ENCODE results near the gene FAR1.
"Not testable (repeated sequence)": the region's sequence is repeated elsewhere in the genome, so short reads cannot be mapped to it uniquely, and the experiment has no call there.

Gene FAR1

DNA sequence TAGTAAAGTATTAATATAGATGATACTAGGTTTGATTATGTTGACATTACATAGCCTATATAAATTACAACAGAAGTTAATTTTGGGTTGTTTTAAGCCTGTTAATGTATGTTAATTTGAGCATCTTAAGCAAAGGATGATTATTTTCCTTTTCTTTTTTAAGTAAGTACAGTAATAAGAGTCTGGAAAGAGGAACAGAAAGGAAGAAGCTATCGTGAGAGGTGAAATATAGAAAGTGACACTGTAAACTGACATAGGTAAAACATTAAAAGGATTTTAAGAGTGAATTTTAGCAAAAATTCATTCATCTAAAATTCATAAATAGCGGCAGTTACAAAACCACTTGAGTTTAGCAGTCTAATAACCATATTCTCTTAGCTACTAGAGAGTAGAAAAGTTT, 45.5 kb downstream of the FAR1 start:
- no peak for DNase-seq

DNA sequence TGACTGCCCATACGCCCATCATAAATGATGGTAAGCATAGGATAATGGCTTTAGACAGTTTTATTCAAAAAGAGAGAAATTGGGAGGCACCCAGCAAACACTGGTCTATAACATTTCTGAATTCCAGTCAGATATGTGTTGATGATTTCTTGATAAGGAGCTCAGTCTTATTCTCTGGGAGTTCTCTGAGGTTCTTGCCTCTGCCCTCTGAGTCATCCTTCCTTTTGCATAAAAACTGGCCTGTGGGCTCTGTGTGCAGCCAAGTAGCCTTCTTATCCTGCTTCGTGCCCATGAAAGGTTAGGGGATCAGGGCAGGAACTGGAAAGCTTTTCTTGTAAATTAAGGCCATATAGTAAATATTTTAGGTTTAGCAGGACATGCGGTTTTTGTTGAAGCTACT, 48.9 kb downstream of the FAR1 start:
- no peak for DNase-seq

DNA sequence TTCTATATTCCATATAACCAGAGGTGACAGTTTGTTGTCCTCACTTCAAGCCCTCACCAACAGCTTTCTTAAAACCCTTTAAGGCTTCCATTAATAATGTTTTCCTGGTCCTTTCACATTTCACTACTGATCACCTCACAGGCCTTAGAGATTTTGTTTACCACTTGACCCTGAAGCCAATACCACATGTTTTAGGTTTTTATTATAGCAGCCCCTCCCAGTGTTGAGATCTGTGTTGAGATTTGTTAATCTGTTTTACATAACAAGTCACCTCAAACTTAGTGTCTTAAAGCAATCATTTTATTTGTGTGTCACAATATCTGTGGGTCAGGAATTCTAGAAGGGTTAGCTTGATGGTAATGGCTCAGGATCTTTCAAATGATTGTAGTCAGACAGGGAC, 49.9 kb downstream of the FAR1 start:
- DNase-seq: no peak

DNA sequence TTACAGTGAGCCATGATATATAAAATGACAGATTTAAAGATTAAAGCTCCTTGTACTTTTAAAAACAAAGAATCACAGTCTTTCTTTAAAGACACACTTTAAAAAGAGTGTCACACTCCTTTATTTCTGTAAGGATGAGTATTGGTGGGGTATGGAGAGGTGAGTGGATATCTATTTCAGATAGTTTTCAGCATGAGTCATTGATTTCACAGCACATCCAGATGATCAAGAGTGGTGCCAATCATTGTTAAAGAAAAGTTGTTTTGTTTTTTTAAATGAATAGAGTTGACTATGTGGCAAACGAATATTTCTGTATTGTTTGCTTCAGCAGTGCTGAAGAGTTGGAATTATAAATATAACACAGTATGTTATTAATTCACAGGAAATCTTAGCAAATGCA, 52.5 kb downstream of the FAR1 start:
- no peak for DNase-seq

DNA sequence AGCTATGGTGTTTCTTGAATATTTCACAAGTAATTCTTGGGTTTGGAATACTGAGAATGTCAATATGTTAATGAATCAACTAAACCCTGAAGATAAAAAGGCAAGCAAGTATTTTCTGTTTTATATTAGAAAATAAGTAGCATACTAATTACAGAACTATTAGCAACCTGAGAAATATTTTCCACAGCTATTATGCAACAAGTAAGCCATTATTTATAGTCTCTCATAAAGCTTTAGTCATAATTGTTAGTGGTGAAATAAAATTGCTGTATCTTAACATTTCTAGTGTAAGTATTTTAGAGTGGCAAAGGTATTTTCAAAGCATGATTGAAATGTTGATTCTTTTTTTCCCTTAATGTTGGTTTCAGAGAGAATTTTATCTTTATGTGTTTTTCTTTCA, 53.3 kb downstream of the FAR1 start:
- DNase-seq: no peak

DNA sequence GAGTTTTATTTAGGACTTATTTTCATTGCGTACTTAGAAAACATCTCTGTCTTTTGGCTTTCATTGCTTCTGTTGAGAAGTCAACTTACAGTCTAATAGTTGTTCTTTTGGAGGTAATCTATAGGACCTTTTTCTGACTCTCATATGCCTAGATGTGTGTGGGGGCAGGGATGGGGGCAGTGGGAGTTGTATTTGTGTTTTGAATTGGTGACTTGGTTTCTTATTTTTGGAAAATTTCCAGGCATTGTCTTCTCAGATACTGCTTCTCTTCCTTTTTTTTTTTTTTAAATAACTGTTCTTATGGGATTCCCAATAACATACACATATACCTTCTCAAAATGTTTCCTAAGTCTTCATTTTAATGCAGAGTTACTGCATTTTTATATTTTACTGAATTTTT, 58.0 kb downstream of the FAR1 start:
- DNase-seq: no peak

DNA sequence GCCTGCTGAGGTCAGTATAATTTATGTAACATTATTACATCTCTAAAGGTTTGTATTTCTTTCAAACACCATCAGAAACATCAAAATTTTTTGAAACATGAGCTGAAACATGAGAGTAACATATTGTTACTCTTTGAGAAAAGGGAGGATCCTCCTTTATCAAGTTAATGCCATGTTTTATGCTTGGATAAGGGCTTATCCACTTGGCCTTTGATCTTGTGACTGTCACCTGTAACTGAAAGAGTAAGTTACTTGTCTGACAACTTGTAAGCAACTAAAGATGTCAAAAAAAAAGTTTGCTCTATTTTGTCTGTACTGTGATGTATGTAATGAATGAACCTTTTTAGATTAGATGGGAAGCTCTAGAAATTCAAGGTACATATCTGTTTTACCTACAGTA, 59.6 kb downstream of the FAR1 start:
- no peak for DNase-seq

DNA sequence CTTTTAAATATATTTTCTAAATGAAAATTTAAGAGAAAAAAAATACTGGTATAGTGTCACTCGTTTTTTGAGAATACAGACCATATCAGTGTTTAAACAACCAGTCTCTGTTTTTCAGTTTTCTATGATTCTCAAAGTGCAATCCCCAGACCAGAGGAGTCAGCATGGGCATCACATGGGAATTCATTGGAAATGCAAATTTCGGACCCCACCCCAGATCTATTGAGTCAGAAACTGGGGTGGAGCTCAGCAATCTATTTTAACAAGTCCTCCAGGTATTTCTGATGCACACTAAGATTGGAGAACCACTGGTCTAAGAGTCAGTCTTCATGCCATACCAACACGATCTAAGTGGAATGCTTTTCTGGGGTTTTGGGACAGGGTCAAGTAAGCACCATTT, 66.1 kb downstream of the FAR1 start:
- no peak for DNase-seq

DNA sequence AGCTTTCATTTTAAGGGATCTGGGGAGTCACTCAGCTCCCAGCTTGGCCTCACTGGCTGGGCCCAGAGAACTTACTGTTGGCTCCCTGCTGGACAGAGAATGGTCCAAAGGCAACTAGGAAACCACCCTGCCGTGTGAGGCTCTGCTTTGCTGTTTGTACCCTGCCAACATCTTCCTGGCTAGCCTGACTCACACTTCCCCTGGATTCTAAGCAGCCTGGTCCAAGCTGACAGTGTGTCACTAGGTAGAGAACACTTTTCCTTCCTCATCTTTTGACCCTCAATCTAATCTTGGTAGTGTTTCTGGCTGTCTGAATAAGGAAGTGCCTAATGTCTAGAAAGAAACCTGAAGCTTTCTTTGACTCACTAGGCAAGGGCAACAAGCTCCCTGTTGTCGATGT, 76.7 kb downstream of the FAR1 start:
- DNase-seq: peak in 1 of 2 donors; percentile 28

DNA sequence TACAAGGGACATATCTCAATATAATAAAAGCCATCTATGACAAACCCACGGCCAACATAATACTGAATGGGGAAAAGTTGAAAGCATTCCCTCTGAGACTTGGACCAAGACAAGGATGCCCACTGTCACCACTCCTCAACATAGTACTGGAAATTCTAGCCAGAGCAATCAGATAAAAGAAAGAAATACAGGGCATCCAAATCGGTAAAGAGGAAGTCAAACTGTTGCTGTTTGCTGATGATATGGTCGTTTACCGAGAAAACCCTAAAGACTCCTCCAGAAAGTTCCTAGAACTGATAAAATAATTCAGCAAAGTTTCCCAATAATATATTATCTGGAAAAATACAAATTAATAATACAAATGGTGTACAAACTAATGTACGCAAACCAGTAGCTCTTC, 84.8 kb downstream of the FAR1 start:
- DNase-seq: not testable (repeated sequence)

DNA sequence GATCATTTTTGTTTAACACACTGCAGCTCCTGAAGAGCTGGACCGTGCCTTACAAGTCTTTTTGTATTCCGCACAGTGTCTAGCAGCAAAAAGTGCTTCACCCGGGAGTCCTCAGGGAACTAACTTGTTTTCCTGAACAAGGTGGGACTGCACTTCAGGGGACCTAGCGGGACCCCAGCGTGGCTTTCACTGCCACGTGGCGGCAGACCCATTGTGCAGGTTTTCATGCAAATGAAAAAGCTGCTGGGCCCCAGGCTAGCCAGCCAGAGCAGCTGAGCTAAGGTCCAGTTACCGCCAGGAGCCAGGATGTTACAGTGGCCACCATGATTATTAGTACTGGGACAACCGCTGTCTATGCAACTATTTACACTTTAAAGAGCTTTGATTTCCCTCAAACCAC, 90.6 kb downstream of the FAR1 start:
- DNase-seq: no peak

DNA sequence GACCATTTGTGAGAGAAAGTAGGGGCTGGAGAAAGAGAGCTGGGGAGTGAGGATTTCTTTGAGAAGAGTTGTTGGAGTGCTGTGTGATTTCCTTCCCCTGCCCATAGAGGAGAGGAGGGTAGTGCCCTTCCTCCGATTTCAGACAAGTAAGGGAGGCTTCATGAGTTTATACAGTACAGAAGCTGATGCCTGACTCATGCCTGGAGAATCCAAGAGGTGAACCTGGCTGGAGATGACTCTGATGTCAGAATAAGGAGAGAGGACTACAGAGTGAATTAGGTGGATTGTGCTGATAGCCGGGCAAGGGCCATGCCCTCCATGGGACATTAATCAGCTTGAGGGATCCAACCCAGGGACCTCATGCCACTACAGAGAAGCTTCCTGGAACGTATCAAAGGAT, 91.6 kb downstream of the FAR1 start:
- DNase-seq: no peak

DNA sequence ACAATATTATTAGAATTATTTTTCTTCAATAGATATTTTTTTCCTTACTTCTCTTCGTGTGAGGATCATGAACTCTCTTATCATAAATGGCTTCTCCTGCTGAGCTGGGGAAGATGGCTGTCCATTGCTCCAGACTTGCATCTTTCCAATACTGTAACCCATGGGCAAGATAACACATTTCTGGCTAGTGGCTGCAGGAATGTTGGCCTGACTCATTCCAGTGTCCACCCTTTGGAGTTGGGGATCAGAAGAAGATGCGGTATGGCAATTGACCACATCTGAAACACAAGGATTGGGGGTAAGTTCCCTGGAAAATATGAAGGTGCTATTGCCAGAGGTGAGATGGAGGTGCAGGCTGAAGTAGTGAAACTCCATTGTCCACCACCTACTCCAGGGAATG, 92.8 kb downstream of the FAR1 start:
- DNase-seq: no peak

DNA sequence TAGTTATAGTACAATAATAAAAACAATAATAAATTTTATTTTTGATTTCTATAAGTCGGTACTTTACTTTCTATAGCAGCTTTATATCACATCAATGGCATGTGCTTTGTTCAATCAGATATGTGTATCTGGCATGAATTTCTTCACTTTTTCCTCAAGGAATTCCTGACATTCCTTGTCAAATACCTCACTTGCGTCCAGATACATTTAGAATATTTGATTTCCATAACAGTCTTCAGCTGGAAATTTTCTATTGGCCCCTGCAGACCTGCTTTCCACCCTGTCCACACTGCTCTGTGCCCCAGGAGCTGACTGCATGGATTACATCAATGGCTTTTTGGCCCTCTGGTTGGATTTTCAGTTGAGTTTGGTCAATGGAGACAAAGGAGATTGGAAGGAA, 93.2 kb downstream of the FAR1 start:
- no peak for DNase-seq

DNA sequence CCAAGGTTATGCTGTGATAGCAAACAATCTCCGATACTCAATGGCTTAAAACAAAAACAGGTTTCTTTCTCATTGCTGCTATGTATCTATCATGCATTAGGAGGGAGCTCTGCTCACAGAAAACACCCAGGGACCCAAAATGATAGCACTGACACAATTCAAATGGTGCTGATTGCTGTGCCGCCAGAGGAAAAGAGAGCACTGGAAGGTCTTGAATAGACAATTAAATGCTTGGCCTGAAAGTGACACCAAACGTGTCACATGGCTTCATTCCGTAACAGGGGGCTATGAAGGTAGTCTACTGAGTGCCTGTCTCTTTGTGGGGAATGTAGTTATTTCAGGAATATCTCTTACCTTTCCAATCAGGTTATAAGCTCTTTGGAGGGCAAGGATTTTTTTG, 94.2 kb downstream of the FAR1 start:
- no peak for DNase-seq

DNA sequence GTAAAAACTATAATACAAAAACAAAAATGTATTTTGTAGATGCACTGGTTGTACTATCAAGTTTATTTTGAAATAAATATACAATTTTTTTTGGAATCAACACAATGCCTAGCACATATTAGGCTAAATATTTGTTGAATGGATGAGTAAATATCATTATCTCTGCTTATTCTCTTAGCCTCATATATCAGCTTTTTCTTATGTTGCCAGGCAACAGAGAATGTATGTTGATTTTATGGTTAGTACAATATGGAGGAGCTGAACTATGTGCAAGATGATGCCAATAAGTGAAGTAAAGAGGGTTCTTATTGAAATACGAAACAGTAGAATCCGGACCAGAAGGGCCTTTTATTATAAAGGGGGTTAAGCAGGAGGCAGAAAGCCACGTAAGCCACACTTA, 94.9 kb downstream of the FAR1 start:
- no peak for DNase-seq

DNA sequence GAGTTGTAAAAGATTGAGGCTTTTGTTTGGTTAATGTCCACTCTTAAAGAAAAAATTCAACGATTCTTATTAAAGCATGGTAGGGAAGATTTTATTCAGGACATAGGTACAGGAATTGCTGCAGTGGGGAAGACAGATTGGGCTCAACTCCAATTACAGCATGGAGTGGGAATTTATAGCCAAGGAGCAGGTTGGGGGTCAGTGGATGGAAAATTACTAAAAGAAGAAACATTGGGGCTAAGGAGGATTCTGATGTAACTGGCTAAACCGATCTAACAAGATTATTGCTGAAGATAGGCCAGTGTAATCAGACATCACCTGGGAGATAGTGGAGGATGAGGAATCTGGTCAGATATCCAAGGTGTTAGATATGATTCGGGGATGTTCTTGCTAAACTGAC, 97.4 kb downstream of the FAR1 start:
- no peak for DNase-seq

DNA sequence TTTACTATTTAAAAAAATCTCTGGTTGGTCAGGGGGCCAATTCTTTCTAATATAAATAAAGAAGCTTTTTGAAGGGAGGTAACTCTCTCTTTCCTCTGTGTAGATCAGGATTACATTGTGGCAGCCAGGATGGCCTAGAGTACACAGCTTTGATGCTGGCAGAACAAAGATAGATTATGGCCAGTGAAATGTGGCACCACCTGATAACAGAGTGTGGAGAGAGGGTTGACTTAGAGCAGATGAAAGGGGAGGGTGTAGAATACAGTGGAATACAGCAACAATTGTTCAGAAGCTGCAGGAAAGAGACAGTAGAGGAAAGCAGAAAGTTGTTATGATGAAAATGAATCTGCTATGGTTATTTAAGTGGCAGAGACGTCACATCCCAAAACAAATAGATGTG, 99.0 kb downstream of the FAR1 start:
- DNase-seq: no peak

DNA sequence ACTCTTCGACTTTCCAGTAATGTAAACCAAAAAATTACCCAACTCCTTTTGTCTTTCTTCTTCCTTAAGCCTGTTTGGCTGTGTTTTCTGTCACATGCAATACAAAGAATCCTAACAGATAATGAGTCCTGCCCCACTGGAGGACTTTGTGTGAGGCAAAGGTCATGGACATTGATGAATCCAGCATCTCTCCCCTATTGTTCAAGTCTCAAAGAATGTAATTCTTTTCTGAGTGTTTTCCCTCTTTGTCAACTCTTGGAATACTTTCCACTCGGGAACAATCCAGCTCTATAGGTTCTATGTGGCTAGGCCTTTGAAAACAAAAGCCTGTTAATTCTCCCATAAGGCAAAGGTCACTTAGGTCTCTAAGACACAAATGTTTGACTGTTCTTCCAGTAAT, 100.7 kb downstream of the FAR1 start:
- no peak for DNase-seq

DNA sequence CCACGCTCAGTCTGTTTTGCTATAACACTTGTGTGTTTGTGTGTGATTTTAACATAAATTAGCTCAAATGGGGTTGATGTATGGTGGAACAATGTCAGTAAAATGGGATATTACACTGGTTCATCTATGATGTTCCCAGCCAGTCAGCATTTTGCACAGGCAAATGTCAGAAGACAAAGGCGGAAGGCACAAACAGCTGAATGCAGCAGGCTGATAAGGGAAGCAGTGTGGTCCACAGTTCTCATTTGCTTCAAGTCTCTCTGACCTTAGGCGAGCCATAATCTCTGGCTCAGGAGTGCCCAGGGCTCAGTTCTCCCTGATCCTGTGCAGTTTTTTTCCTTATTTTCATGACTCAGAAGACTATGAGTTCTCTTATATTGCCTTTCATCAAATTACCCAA, 102.7 kb downstream of the FAR1 start:
- DNase-seq: no peak

DNA sequence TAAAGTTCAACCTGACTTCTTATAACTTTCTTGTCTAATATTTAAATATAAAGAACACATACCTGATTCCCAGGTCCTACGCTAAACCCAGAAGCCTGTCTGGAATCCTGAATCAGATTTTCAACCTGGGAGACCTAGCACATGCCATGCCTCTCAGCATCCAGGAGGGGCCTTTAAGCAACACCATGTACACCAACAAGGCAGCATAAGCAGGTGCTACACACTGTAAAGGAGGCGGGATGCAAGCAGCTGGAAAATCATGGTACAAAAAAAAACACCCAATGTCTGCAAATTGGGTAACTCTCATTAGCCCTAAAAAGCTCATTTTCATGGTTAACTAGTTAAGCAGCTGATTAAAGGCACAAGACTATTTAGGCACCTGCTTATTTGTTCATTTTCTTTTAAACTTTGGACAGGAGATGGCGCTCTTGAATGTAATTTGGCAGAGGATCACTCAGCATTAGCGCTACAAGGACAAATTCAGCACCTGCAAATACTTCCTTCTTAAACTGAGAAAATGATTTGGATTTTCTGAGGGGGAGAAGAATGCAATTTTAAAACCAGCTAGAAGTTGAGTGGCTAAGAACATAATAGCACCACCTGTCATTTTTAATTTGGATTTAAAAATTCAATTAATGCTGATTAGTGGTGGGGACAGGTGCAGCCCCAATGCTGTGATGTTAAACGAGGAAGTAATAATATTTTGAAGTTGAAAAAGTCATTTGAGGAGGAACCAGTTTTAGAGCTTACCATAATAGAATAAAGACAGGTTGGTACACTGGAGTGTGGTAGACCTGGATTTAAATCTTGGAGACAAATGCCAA, 104.0 kb downstream of the FAR1 start:
- DNase-seq: peak; percentile 61 to 74

DNA sequence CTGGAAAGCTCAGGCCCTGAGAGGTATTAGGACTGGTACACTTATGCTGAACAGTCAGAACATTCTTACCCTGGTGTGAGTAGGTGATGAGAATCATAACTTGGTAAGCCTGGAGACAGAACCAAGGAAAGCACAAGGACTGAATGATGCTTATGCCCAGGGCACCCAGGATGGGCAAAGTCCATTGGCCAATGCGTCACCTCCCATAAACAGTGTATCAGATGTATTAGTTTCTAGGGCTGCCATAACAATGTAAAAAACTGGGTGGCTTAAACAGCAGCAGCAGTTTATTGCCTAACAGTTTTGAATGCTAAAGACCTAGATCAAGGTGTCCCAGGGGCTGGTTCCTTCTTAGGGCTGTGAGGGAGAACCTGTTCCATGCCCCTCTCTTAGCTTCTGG, 107.0 kb downstream of the FAR1 start:
- DNase-seq: no peak

DNA sequence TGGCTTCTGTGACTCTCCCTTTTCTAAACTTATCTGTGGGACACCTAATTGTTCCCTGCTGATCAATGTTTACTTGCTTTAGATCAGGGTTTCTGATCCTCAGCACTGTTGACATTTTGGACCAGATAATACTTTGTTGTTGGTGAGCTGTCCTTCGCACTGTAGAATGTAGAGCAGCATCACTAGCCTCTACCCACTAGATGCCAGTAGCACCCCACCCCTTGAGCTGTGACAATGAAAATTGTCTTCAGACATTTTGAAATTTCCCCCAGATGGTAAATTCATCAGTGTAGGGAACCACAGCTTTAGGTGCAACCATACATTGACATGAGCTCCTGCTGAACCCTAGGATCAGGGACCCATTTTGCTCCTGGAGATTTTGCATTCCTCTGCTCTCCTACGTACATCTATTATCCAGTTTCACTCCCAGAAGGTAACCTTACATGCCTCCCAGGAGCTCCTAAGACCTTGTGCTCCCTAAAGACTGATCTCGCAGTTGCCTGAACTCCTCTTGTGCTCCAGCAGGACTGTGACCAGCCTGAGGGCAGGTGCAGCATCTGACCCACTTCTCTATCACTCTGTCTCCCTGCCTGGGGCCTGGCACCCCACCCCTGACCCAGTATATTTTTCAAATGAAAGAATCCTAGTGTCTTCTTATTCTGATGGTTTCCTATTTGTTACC, 107.8 kb downstream of the FAR1 start:
- peak; percentile 63 to 74 for DNase-seq

DNA sequence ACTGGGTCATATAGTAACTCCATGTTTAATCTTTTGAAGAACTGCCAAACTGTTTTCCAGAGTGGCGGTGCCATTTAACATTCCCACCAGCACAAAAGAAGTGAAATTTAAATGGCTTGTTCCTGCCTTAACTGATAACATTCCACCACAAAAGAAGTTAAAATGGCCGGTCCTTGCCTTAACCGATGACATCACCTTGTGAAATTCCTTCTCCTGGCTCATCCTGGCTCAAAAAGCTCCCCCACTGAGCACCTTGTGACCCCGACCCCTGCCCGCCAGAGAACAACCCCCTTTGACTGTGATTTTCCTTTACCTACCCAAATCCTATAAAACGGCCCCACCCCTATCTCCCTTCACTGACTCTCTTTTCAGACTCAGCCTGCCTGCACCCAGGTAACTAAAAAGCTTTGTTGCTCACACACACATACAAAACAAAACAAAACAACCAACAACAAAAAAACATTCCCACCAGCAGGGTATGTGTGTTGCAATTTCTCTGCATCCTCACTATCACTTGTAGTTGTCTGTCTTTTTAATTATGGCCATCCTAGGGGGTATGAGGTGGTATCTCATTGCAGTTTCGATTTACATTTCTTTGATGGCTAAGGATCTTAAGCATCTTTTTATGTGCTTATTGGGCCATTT, 109.0 kb downstream of the FAR1 start:
- DNase-seq: no peak
